ENCODE measurements around the gene NAXD.
A peak's percentile ranks its signal among the peaks of the same experiment; 100 is the strongest.

DNA sequence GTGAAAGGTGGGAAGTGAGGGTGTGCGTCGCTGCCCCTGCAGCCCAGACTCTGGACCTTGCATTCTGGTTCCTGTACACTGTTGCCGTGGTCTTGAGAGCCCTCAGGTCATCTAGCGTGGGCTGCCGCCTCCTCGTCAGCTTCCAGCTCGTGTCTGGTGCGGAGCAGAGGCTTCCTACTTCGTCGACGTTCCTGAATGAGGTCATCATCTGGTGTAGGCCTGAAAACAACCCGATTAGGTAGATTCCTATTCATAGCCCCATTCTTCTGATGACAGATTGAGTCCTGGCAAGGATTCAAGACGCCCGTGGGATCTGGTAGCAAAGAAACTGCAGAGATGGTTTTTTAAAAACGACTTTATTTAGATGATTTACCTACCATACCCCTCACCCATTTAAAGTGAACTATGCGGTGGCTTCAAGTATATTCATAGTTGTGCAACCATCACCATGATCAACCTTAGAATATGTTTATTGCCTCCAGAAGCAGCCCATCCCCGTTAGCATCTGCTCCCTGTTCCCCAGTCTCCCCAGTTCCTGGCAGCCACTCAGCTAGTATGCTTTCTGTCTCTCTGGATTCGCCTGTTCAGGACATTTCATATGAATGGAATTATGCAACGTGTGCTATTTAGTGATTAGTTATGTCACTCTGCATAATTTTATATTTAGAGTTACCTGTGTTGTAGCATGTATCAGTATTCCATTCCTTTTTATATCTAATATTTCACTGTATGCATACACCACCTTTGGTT lies 13.8 kb downstream of the NAXD start:
- TF ChIP-seq, protein P1, sequence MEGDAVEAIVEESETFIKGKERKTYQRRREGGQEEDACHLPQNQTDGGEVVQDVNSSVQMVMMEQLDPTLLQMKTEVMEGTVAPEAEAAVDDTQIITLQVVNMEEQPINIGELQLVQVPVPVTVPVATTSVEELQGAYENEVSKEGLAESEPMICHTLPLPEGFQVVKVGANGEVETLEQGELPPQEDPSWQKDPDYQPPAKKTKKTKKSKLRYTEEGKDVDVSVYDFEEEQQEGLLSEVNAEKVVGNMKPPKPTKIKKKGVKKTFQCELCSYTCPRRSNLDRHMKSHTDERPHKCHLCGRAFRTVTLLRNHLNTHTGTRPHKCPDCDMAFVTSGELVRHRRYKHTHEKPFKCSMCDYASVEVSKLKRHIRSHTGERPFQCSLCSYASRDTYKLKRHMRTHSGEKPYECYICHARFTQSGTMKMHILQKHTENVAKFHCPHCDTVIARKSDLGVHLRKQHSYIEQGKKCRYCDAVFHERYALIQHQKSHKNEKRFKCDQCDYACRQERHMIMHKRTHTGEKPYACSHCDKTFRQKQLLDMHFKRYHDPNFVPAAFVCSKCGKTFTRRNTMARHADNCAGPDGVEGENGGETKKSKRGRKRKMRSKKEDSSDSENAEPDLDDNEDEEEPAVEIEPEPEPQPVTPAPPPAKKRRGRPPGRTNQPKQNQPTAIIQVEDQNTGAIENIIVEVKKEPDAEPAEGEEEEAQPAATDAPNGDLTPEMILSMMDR (IDR thresholded peaks at IDR 0.05), result no peak
- TF ChIP-seq EP300 (IDR thresholded peaks at IDR 0.05; ENCODE audit: low read depth) (no peak), POLR2AphosphoS5 (IDR thresholded peaks at IDR 0.05) (peak in 2 of 3 donors; percentile 27 to 31)

All from transverse colon (tissue), 4 donors.